ENCODE measurements around the gene AP1G1. TPM values are rescaled to one million over a fixed set of nuclear protein-coding genes. Genes with fewer than 3 reads are reported as not detected.
"Not testable (repeated sequence)": the region's sequence is repeated elsewhere in the genome, so short reads cannot be mapped to it uniquely, and the experiment has no call there.

Gene AP1G1
- total RNA-seq, 1 donor from 2014 or later, result 56.0 TPM

- TF ChIP-seq CTCF (IDR thresholded peaks at IDR 0.05; ENCODE audit: insufficient read depth, low read length, poor library complexity, severe bottlenecking), result no peak
- no peak for DNase-seq (ENCODE audit: low read depth)
- Histone ChIP-seq H3K27me3 (ENCODE audit: control insufficient read depth, insufficient read depth, low read length) (no peaks in the 10 kb centered on the region), H3K36me3 (ENCODE audit: control insufficient read depth, insufficient read depth, low read length) (no peaks in the 10 kb centered on the region), H3K4me3 (ENCODE audit: low read depth, low read length) (no peak overlapping the region)
These were observed 107.8 kb downstream of the AP1G1 start for GRCh38 chr16:71700831-71701230.

- H3K4me3 ChIP-seq (ENCODE audit: low read depth, low read length), result no peak overlapping the region
- DNase-seq (ENCODE audit: low read depth), result no peak
- H3K36me3 ChIP-seq (ENCODE audit: control insufficient read depth, insufficient read depth, low read length), result no peaks in the 10 kb centered on the region
- no peak for TF ChIP-seq CTCF (IDR thresholded peaks at IDR 0.05; ENCODE audit: insufficient read depth, low read length, poor library complexity, severe bottlenecking)
- no peaks in the 10 kb centered on the region for H3K27me3 ChIP-seq (ENCODE audit: control insufficient read depth, insufficient read depth, low read length)
These were observed 110.1 kb downstream of the AP1G1 start for GRCh38 chr16:71698491-71698890.

GRCh38 chr16:71693164-71693563 lies 115.5 kb downstream of the AP1G1 start:
- H3K4me3 ChIP-seq (ENCODE audit: low read depth, low read length), result no peak overlapping the region
- H3K36me3 ChIP-seq (ENCODE audit: control insufficient read depth, insufficient read depth, low read length), result no peaks in the 10 kb centered on the region
- TF ChIP-seq CTCF (IDR thresholded peaks at IDR 0.05; ENCODE audit: insufficient read depth, low read length, poor library complexity, severe bottlenecking), result no peak
- no peak for DNase-seq (ENCODE audit: low read depth)
- no peaks in the 10 kb centered on the region for H3K27me3 ChIP-seq (ENCODE audit: control insufficient read depth, insufficient read depth, low read length)

- H3K36me3 ChIP-seq (ENCODE audit: control insufficient read depth, insufficient read depth, low read length), result no peaks in the 10 kb centered on the region
- TF ChIP-seq CTCF (IDR thresholded peaks at IDR 0.05; ENCODE audit: insufficient read depth, low read length, poor library complexity, severe bottlenecking), result no peak
- no peak for DNase-seq (ENCODE audit: low read depth)
- H3K27me3 ChIP-seq (ENCODE audit: control insufficient read depth, insufficient read depth, low read length), result no peaks in the 10 kb centered on the region
- no peak overlapping the region for H3K4me3 ChIP-seq (ENCODE audit: low read depth, low read length)
These were observed 118.7 kb downstream of the AP1G1 start for GRCh38 chr16:71689901-71690300.

GRCh38 chr16:71687861-71688260 lies 120.8 kb downstream of the AP1G1 start:
- no peaks in the 10 kb centered on the region for H3K27me3 ChIP-seq (ENCODE audit: control insufficient read depth, insufficient read depth, low read length)
- H3K4me3 ChIP-seq (ENCODE audit: low read depth, low read length), result no peak overlapping the region
- no peaks in the 10 kb centered on the region for H3K36me3 ChIP-seq (ENCODE audit: control insufficient read depth, insufficient read depth, low read length)
- TF ChIP-seq CTCF (IDR thresholded peaks at IDR 0.05; ENCODE audit: insufficient read depth, low read length, poor library complexity, severe bottlenecking), result no peak
- no peak for DNase-seq (ENCODE audit: low read depth)

- not testable (repeated sequence) for DNase-seq (ENCODE audit: low read depth); H3K27me3 ChIP-seq (ENCODE audit: control insufficient read depth, insufficient read depth, low read length); H3K36me3 ChIP-seq (ENCODE audit: control insufficient read depth, insufficient read depth, low read length); H3K4me3 ChIP-seq (ENCODE audit: low read depth, low read length)
These were observed 124.4 kb downstream of the AP1G1 start for GRCh38 chr16:71684280-71684679.
